Transverse colon (tissue), 4 donors: ENCODE data around the gene KNDC1. TPM values are rescaled to one million over a fixed set of nuclear protein-coding genes. Genes with fewer than 3 reads are reported as not detected.
"Not testable (repeated sequence)": the region's sequence is repeated elsewhere in the genome, so short reads cannot be mapped to it uniquely, and the experiment has no call there.

Experiments used
- DNase-seq: peaks from one replicate; pipeline ENCODE4 v3.0.0-alpha.2; 2019
- H3K27ac ChIP-seq, 4 donors: fragments of 200-600 bp; sonication (generic); 2 replicates each; pipeline ENCODE4 v1.5.1; 2016 to 2018; ENCODE audit warnings: inconsistent platforms in 4 of 4
- H3K27me3 ChIP-seq: fragments of 200-600 bp; sonication (generic); 2 replicates; pipeline ENCODE4 v1.5.1; 2017; ENCODE audit warnings: inconsistent platforms
- H3K36me3 ChIP-seq, 4 donors: fragments of 200-600 bp; sonication (generic); 2 replicates each; pipeline ENCODE4 v1.5.1; 2017 to 2019; ENCODE audit warnings: inconsistent platforms in 4 of 4
- H3K4me1 ChIP-seq, 4 donors: fragments of 200-600 bp; sonication (generic); 2 replicates each; pipeline ENCODE4 v1.5.1; 2017 to 2020; ENCODE audit warnings: inconsistent platforms in 4 of 4
- H3K4me3 ChIP-seq, 4 donors: fragments of 200-600 bp; sonication (generic); 1 replicate in 1 of 4; 2 replicates in 3 of 4; pipeline versions ENCODE4 v1.5.1 to v1.6.1; 2017 to 2019; ENCODE audit warnings: inconsistent platforms in 4 of 4
- H3K9me3 ChIP-seq, 2 donors: fragments of 200-600 bp; sonication (generic); 2 replicates each; pipeline ENCODE4 v1.5.1; 2017 to 2019; ENCODE audit warnings: inconsistent platforms in 2 of 2
- CTCF ChIP-seq, 5 experiments: fragments of 200-600 bp in 3 of 5; fragments of 450-650 bp in 2 of 5; sonication (generic) in 3 of 5; IDR thresholded peaks; 1 replicate in 2 of 5; 2 replicates in 3 of 5; pipeline ENCODE4 v1.5.1; 2016 to 2017; ENCODE audit warnings: antibody characterized with exemption in 5 of 5, inconsistent platforms in 3 of 5, mild to moderate bottlenecking in 2 of 5, moderate library complexity in 1 of 5
- EP300 ChIP-seq: sonication (generic); formaldehyde crosslinking; IDR thresholded peaks from one replicate; pipeline ENCODE4 v1.6.1; 2017; ENCODE audit warnings: antibody characterized with exemption, low read depth
- POLR2A ChIP-seq: fragments of 450-650 bp; IDR thresholded peaks from one replicate; pipeline ENCODE4 v1.6.1; 2016; ENCODE audit warnings: antibody characterized with exemption, mild to moderate bottlenecking, moderate library complexity
- POLR2AphosphoS5 ChIP-seq, 3 donors: sonication (generic); formaldehyde crosslinking; IDR thresholded peaks; one replicate each; pipeline ENCODE4 v1.6.1; 2016; ENCODE audit warnings: antibody characterized with exemption in 3 of 3
- WGBS, 2 donors: methylation state at CpG; one replicate each; pipeline ENCODE4 v1.1.5; 2018; ENCODE audit warnings: low coverage in 1 of 2; 5-methylcytosine and 5-hydroxymethylcytosine counted together
- in situ Hi-C, 4 donors: fragments of 200-750 bp; cut with MboI; loops; one replicate each; pipeline versions ENCODE4 v1.15.0 to v1.15.1; 2017; ENCODE audit warnings: low sequenced_read_pairs in 3 of 4, low pct_ligation_motif_present in 1 of 4, low pct_unique_long_range_greater_than_20kb in 1 of 4
- intact Hi-C: fragments of 100-400 bp; cut with DNase I; formaldehyde crosslinking; loops from one replicate; pipeline ENCODE4 v1.15.1; 2023; ENCODE audit warnings: low total_unique reads
- total RNA-seq, 4 donors: library from RNA; depleted of rRNA; stranded (reverse); fragments of >200 nt; gene quantifications; one replicate each; pipeline ENCODE4 v1.1.0, GENCODE V29; 2016

Gene KNDC1
- total RNA-seq, 4 donors from 2014 or later, result 0.14 to 1.2 TPM; not detected in 2

- Histone ChIP-seq H3K27me3 (peaks cover 85% of the 10 kb centered on the region), H3K27ac (no peak overlapping the region), H3K9me3 (no peaks in the 10 kb centered on the region), H3K36me3 (no peaks in the 10 kb centered on the region), H3K4me3 (peak overlapping the region in 1 of 4 donors; percentile 21), H3K4me1 (peaks cover 0 to 13% (median 4%) of the 10 kb centered on the region in 4 donors)
- WGBS, 2 donors, result 8% methylated on average over 54 of the region's 122 CpGs; no CpG with 5 or more reads in 1 of the 2 donors
- peak; percentile 25 for DNase-seq
- TF ChIP-seq POLR2AphosphoS5 (IDR thresholded peaks at IDR 0.05), result no peak
- TF ChIP-seq CTCF (IDR thresholded peaks at IDR 0.05), result no peak
- TF ChIP-seq POLR2A, result no peak
- TF ChIP-seq EP300, result no peak
- intact Hi-C loops, result no loop called here
- in situ Hi-C loops, result no loop called here
Observed at GRCh38 chr10:133230387-133231195, 70.6 kb downstream of the KNDC1 start.

DNA sequence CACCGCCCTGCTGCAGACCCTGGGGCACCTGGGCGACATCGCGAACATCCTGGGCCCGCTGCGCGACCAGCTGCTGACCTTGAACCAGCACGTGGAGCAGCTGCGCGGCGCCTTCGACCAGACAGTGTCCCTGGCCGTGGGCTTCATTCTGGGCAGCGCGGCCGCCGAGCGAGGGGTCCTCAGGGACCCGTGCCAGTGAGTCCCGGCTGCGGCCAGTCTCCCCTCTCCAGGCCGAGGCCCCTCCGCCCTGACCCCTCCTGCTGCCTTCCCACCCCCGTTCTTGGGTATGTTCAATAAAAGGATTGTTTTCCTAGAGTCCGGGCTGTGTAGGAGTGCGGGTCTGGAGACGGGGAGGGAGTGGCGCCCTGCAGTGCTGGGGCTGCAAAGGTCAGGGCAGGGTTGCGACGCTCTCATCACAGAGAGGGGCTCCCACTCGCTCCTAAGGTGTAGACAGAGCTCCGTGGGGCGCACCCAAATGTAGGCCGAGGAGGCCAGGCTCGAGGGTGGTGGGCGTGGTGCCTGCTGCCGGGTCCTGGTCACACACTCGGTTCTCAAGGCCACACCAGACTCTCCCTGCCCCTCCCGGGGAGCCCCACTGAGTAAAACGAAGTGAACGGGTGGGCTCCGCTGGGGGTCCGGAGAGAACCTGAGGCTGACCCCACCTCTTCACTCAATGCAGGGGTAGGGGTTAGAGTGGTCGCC, 71.4 kb downstream of the KNDC1 start:
- Histone ChIP-seq H3K27ac (no peak overlapping the region), H3K4me3 (no peak overlapping the region), H3K4me1 (peaks cover 0 to 21% (median 8%) of the 10 kb centered on the region in 4 donors), H3K9me3 (no peaks in the 10 kb centered on the region), H3K27me3 (peaks cover 93% of the 10 kb centered on the region), H3K36me3 (no peaks in the 10 kb centered on the region)
- intact Hi-C loops, result no loop called here
- WGBS, 2 donors, result 32% methylated on average over 44 of the region's 44 CpGs; no CpG with 5 or more reads in 1 of the 2 donors
- DNase-seq, result no peak
- in situ Hi-C loops, result no loop called here
- no peak for TF ChIP-seq EP300
- no peak for TF ChIP-seq CTCF (IDR thresholded peaks at IDR 0.05)
- TF ChIP-seq POLR2A, result no peak
- TF ChIP-seq POLR2AphosphoS5 (IDR thresholded peaks at IDR 0.05), result no peak

GRCh38 chr10:133231946-133232574, 72.0 kb downstream of the KNDC1 start:
- intact Hi-C loops (no loop called here), in situ Hi-C loops (no loop called here)
- H3K4me1 ChIP-seq, result peaks cover 0 to 28% (median 14%) of the 10 kb centered on the region in 4 donors
- no peaks in the 10 kb centered on the region for H3K9me3 ChIP-seq
- H3K27ac ChIP-seq, result no peak overlapping the region
- H3K4me3 ChIP-seq, result no peak overlapping the region
- DNase-seq, result no peak
- WGBS, 2 donors, result 53 to 59% methylated on average over 3 to 11 of the region's 11 CpGs
- no peaks in the 10 kb centered on the region for H3K36me3 ChIP-seq
- TF ChIP-seq POLR2AphosphoS5 (IDR thresholded peaks at IDR 0.05) (no peak), POLR2A (no peak), CTCF (IDR thresholded peaks at IDR 0.05) (no peak), EP300 (no peak)
- H3K27me3 ChIP-seq, result peaks cover 94% of the 10 kb centered on the region

- intact Hi-C loops, H3K36me3 ChIP-seq, H3K9me3 ChIP-seq, in situ Hi-C loops, H3K27ac ChIP-seq, H3K4me3 ChIP-seq, DNase-seq: not testable (repeated sequence)
- WGBS, 2 donors, result 40 to 44% methylated on average over 7 to 9 of the region's 10 CpGs
- Histone ChIP-seq H3K27me3 (peaks cover 94% of the 10 kb centered on the region), H3K4me1 (peaks cover 0 to 37% (median 16%) of the 10 kb centered on the region in 4 donors)
Observed at GRCh38 chr10:133234796-133235195, 74.8 kb downstream of the KNDC1 start.
